K562 (cell line): ENCODE results near the gene GPR4. TPM values are rescaled to one million over a fixed set of nuclear protein-coding genes. Genes with fewer than 3 reads are reported as not detected.

ENCODE experiments used
- FOXA1 ChIP-seq: fragments of 450-650 bp; IDR thresholded peaks from 2 replicates; pipeline ENCODE4 v1.6.1; 2016; ENCODE audit warnings: mild to moderate bottlenecking, borderline replicate concordance
- LEF1 ChIP-seq: fragments of 450-650 bp; IDR thresholded peaks from 2 replicates; pipeline ENCODE4 v1.6.1; 2016; ENCODE audit warnings: mild to moderate bottlenecking
- MIER1 ChIP-seq: fragments of 450-650 bp; IDR thresholded peaks from 2 replicates; pipeline ENCODE4 v1.6.1; 2016; ENCODE audit warnings: antibody characterized with exemption, mild to moderate bottlenecking, low read depth
- MXI1 ChIP-seq: IDR thresholded peaks from 2 replicates; pipeline ENCODE4 v1.6.1; 2011; ENCODE audit warnings: low read depth, mild to moderate bottlenecking, improper control_type of control experiment, low read length
- MYC ChIP-seq, 2 experiments: fragments of 250-450 bp in 1 of 2; sonication (Bioruptor Pico) in 1 of 2; IDR thresholded peaks; 2 replicates each; pipeline versions ENCODE4 v1.5.1 to v1.6.1; 2012 to 2021; ENCODE audit warnings: low read depth in 2 of 2, borderline replicate concordance in 1 of 2, improper control_type of control experiment in 1 of 2, low read length in 1 of 2, mild to moderate bottlenecking in 1 of 2, moderate library complexity in 1 of 2
- NCOR1 ChIP-seq: fragments of 450-650 bp; IDR thresholded peaks from 2 replicates; pipeline ENCODE4 v1.6.1; 2016; ENCODE audit warnings: mild to moderate bottlenecking, moderate library complexity
- PTRF ChIP-seq: fragments of 450-650 bp; IDR thresholded peaks from 2 replicates; pipeline ENCODE4 v1.6.1; 2016; ENCODE audit warnings: mild to moderate bottlenecking, missing genetic modification characterization, missing compliant biosample characterization
- polyA plus RNA-seq, 8 experiments: library from polyadenylated mRNA; depleted of rRNA in 4 of 8; stranded (reverse) in 5 of 8; unstranded in 3 of 8; fragments of >200 nt; fragmentation: Nextera tagmentation in 2 of 8; fragmentation: Illumina TruSeq in 1 of 8; extraction: Ambion mirVana in 2 of 8; extraction: Trizol in 1 of 8; gene quantifications; 2 replicates each; pipeline versions ENCODE4 v1.2.1 to v1.2.3, GENCODE V29; 2011 to 2014; ENCODE audit warnings: inconsistent platforms in 1 of 8, missing spikeins in 1 of 8
- total RNA-seq, 7 experiments: library from RNA; depleted of rRNA in 6 of 7; stranded (reverse); fragments of >200 nt in 6 of 7; fragmentation: Illumina TruSeq in 2 of 7; extraction: Trizol in 2 of 7; gene quantifications; 2 replicates each; pipeline versions ENCODE4 v1.2.1 to v1.2.3, GENCODE V29; 2011 to 2021; ENCODE audit warnings: low replicate concordance in 1 of 7
- TF ChIP-seq, protein P1 (sequence below): fragments of 450-650 bp; IDR thresholded peaks from 2 replicates; pipeline ENCODE4 v1.6.1; 2018; ENCODE audit warnings: mild to moderate bottlenecking, low read depth; ENCODE audit not compliant: partially characterized antibody
- TF ChIP-seq, protein P2 (sequence below), 2 experiments: fragments of 450-650 bp in 1 of 2; sonication (generic) in 1 of 2; formaldehyde crosslinking; conservative IDR thresholded peaks; 2 replicates each; pipeline versions ENCODE4 v1.4.0 to v1.8.1; 2020 to 2022; ENCODE audit warnings: mild to moderate bottlenecking in 1 of 2, missing genetic modification reagents in 1 of 2
- TF ChIP-seq, protein P3 (sequence below): fragments of 450-650 bp; conservative IDR thresholded peaks from 2 replicates; pipeline ENCODE4 v1.6.1; 2016; ENCODE audit warnings: missing genetic modification characterization, low read depth, mild to moderate bottlenecking, missing compliant biosample characterization, moderate library complexity
- TF ChIP-seq, protein P4 (sequence below): fragments of 250-450 bp; sonication (Bioruptor Pico); IDR thresholded peaks from 2 replicates; pipeline ENCODE4 v1.8.0; 2021; ENCODE audit warnings: moderate library complexity, mild to moderate bottlenecking, inconsistent platforms
- TF ChIP-seq, protein P5 (sequence below): sonication (generic); formaldehyde crosslinking; IDR thresholded peaks from 2 replicates; pipeline ENCODE4 v1.8.1; 2022; ENCODE audit warnings: missing genetic modification reagents
- TF ChIP-seq, protein P6 (sequence below), 3 experiments: IDR thresholded peaks in 2 of 3; conservative IDR thresholded peaks in 1 of 3; 2 replicates each; pipeline ENCODE4 v1.5.1; 2011 to 2012; ENCODE audit warnings: low read length in 3 of 3, mild to moderate bottlenecking in 3 of 3, control low read depth in 2 of 3, improper control_type of control experiment in 1 of 3, inconsistent platforms in 1 of 3, low read depth in 1 of 3, mixed read lengths in 1 of 3, moderate library complexity in 1 of 3; ENCODE audit not compliant: insufficient read depth in 2 of 3
- TF ChIP-seq, protein P7 (sequence below), 2 experiments: fragments of 250-450 bp in 1 of 2; fragments of 450-650 bp in 1 of 2; sonication (Bioruptor Pico) in 1 of 2; IDR thresholded peaks; 2 replicates each; pipeline versions ENCODE4 v1.6.1 to v1.8.0; 2016 to 2021; ENCODE audit warnings: mild to moderate bottlenecking in 2 of 2, moderate library complexity in 2 of 2, missing compliant biosample characterization in 1 of 2, missing genetic modification characterization in 1 of 2

Gene GPR4
- total and polyA plus RNA-seq, 9 of the 15 experiments (the other 6 are each of a cell fraction or from before 2014, with no cell fraction given) = 0.03 to 0.09 (median 0.04) TPM; not detected in 5

DNA sequence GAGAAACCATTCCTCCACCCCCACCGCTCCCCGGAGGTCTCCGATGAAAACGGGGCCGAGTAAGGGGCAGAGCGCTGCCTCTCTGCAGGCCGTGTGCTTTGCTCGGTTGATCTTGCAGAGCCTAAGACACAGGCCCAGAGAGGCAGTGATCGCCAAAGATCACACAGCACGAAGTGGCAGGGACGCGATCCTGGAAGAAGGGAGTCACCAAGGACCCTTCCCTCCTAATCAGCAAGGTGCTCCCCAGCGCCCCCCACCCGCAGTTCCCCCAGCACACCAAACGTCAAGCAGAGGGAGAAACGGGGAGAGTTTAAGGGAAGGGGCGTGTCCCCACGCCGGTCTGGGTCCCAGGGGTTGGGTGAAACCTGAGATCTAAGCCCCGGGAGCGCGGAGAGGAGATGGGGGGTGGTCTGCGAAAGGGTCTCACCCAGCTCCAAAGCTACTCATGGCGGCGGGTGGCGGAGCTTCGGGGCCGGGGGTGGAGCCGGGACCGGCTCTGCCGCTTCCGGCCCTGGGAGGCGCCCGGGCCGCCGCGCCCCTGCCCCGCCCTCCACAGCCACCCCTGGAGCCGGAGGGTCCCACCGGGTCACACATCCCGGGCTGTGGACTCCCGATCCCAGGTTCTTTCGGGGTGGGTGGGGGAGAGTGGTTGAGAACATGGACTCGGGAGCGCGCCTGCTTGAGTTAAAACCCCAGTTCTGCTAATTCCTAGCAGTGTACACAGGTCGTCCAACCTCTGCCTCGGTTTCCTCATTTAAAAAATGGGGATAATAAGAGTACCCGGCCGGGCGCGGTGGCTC lies 37.1 kb upstream of the GPR4 start, which contains the start of gene EML2 (continued):
- TF ChIP-seq, protein P1, sequence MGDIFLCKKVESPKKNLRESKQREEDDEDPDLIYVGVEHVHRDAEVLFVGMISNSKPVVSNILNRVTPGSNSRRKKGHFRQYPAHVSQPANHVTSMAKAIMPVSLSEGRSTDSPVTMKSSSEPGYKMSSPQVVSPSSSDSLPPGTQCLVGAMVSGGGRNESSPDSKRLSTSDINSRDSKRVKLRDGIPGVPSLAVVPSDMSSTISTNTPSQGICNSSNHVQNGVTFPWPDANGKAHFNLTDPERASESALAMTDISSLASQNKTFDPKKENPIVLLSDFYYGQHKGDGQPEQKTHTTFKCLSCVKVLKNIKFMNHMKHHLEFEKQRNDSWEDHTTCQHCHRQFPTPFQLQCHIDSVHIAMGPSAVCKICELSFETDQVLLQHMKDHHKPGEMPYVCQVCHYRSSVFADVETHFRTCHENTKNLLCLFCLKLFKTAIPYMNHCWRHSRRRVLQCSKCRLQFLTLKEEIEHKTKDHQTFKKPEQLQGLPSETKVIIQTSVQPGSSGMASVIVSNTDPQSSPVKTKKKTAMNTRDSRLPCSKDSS = no peak
- TF ChIP-seq, protein P2, sequence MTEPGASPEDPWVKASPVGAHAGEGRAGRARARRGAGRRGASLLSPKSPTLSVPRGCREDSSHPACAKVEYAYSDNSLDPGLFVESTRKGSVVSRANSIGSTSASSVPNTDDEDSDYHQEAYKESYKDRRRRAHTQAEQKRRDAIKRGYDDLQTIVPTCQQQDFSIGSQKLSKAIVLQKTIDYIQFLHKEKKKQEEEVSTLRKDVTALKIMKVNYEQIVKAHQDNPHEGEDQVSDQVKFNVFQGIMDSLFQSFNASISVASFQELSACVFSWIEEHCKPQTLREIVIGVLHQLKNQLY (CRISPR knock-in tag; conservative IDR thresholded peaks at IDR 0.05) = no peak
- TF ChIP-seq, protein P3, sequence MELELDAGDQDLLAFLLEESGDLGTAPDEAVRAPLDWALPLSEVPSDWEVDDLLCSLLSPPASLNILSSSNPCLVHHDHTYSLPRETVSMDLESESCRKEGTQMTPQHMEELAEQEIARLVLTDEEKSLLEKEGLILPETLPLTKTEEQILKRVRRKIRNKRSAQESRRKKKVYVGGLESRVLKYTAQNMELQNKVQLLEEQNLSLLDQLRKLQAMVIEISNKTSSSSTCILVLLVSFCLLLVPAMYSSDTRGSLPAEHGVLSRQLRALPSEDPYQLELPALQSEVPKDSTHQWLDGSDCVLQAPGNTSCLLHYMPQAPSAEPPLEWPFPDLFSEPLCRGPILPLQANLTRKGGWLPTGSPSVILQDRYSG (tag) = no peak
- TF ChIP-seq, protein P4, sequence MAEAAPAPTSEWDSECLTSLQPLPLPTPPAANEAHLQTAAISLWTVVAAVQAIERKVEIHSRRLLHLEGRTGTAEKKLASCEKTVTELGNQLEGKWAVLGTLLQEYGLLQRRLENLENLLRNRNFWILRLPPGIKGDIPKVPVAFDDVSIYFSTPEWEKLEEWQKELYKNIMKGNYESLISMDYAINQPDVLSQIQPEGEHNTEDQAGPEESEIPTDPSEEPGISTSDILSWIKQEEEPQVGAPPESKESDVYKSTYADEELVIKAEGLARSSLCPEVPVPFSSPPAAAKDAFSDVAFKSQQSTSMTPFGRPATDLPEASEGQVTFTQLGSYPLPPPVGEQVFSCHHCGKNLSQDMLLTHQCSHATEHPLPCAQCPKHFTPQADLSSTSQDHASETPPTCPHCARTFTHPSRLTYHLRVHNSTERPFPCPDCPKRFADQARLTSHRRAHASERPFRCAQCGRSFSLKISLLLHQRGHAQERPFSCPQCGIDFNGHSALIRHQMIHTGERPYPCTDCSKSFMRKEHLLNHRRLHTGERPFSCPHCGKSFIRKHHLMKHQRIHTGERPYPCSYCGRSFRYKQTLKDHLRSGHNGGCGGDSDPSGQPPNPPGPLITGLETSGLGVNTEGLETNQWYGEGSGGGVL (CRISPR knock-in tag) = no peak
- TF ChIP-seq MXI1 (0 out of 2 replicates have a peak, but pooled peaks have one; percentile 56), LEF1 (no peak), MYC (IDR thresholded peaks at IDR 0.05; ENCODE audit: low read depth, low read length) (no peak; the same call in 1 of the 2 replicates), MYC (CRISPR knock-in tag; IDR thresholded peaks at IDR 0.05; ENCODE audit: borderline replicate concordance, low read depth) (no peak), NCOR1 (no peak), PTRF (tag) (no peak), MIER1 (peak; percentile 35; the same call in 1 of the 2 replicates), FOXA1 (no peak)
- TF ChIP-seq, protein P5, sequence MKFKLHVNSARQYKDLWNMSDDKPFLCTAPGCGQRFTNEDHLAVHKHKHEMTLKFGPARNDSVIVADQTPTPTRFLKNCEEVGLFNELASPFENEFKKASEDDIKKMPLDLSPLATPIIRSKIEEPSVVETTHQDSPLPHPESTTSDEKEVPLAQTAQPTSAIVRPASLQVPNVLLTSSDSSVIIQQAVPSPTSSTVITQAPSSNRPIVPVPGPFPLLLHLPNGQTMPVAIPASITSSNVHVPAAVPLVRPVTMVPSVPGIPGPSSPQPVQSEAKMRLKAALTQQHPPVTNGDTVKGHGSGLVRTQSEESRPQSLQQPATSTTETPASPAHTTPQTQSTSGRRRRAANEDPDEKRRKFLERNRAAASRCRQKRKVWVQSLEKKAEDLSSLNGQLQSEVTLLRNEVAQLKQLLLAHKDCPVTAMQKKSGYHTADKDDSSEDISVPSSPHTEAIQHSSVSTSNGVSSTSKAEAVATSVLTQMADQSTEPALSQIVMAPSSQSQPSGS (CRISPR knock-in tag) = no peak
- TF ChIP-seq, protein P6, sequence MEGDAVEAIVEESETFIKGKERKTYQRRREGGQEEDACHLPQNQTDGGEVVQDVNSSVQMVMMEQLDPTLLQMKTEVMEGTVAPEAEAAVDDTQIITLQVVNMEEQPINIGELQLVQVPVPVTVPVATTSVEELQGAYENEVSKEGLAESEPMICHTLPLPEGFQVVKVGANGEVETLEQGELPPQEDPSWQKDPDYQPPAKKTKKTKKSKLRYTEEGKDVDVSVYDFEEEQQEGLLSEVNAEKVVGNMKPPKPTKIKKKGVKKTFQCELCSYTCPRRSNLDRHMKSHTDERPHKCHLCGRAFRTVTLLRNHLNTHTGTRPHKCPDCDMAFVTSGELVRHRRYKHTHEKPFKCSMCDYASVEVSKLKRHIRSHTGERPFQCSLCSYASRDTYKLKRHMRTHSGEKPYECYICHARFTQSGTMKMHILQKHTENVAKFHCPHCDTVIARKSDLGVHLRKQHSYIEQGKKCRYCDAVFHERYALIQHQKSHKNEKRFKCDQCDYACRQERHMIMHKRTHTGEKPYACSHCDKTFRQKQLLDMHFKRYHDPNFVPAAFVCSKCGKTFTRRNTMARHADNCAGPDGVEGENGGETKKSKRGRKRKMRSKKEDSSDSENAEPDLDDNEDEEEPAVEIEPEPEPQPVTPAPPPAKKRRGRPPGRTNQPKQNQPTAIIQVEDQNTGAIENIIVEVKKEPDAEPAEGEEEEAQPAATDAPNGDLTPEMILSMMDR (IDR thresholded peaks at IDR 0.05 in 2 of 3, conservative IDR thresholded peaks at IDR 0.05 in 1 of 3; ENCODE audit: insufficient read depth in 2 of 3, low read depth in 1 of 3, low read length in 3 of 3) = peak; percentile 30 to 56 (median 44); a peak in 5 of 6 replicates
- TF ChIP-seq, protein P7, sequence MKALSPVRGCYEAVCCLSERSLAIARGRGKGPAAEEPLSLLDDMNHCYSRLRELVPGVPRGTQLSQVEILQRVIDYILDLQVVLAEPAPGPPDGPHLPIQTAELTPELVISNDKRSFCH (CRISPR knock-in tag; IDR thresholded peaks at IDR 0.05) = no peak
- TF ChIP-seq, protein P7 (tag; IDR thresholded peaks at IDR 0.05) = 0 out of 2 replicates have a peak, but pooled peaks have one; percentile 25
